Common myeloid progenitor, CD34-positive (primary cell): ENCODE results near the gene ANGPT4.
"Not testable (repeated sequence)": the region's sequence is repeated elsewhere in the genome, so short reads cannot be mapped to it uniquely, and the experiment has no call there.

ENCODE experiments used
- CTCF ChIA-PET: fragments of 350-600 bp; sonication (Branson Sonifier 250); formaldehyde crosslinking; loops from one replicate; lab custom pipeline; 2021; ENCODE audit warnings: antibody characterized with exemption; lab: Charles Lee
- POLR2A ChIA-PET: fragments of 350-600 bp; sonication (Branson Sonifier 250); formaldehyde crosslinking; loops from one replicate; lab custom pipeline; 2021; ENCODE audit warnings: antibody characterized with exemption; lab: Charles Lee
- DNase-seq, 3 donors: peaks; one replicate each; pipeline versions ENCODE4 v3.0.0 to v3.0.0-alpha.2; 2013
- H3K27ac ChIP-seq, 2 experiments: 1 replicate in 1 of 2; 2 replicates in 1 of 2; pipeline ENCODE4 v1.7.0; 2013; ENCODE audit warnings: inconsistent platforms in 2 of 2, low read length in 2 of 2, mild to moderate bottlenecking in 2 of 2, low read depth in 1 of 2, moderate library complexity in 1 of 2; ENCODE audit not compliant: severe bottlenecking in 2 of 2, insufficient read depth in 1 of 2, poor library complexity in 1 of 2
- H3K27me3 ChIP-seq, 5 experiments: replicated peaks in 2 of 5; 1 replicate in 3 of 5; 2 replicates in 2 of 5; pipeline versions ENCODE4 v1.6.1 to v1.7.0; 2013; ENCODE audit warnings: low read length in 4 of 5, mild to moderate bottlenecking in 2 of 5, moderate library complexity in 2 of 5, inconsistent platforms in 1 of 5; ENCODE audit not compliant: insufficient read depth in 5 of 5, control insufficient read depth in 4 of 5
- H3K36me3 ChIP-seq, 4 experiments: 1 replicate in 2 of 4; 2 replicates in 2 of 4; pipeline versions ENCODE4 v1.6.1 to v1.7.0; 2013; ENCODE audit warnings: low read length in 3 of 4, control low read depth in 1 of 4, mild to moderate bottlenecking in 1 of 4; ENCODE audit not compliant: control insufficient read depth in 4 of 4, insufficient read depth in 4 of 4
- H3K4me1 ChIP-seq, 4 experiments: 1 replicate in 3 of 4; 2 replicates in 1 of 4; pipeline versions ENCODE4 v1.6.1 to v1.7.1; 2013; ENCODE audit warnings: low read length in 3 of 4, mild to moderate bottlenecking in 3 of 4, control low read depth in 1 of 4, inconsistent platforms in 1 of 4, moderate library complexity in 1 of 4; ENCODE audit not compliant: control insufficient read depth in 4 of 4, insufficient read depth in 4 of 4; ENCODE audit errors: control extremely low read depth in 1 of 4
- H3K4me3 ChIP-seq, 7 experiments: 1 replicate in 4 of 7; 2 replicates in 3 of 7; pipeline versions ENCODE4 v1.5.1 to v1.7.0; 2013; ENCODE audit warnings: mild to moderate bottlenecking in 7 of 7, low read length in 6 of 7, moderate library complexity in 6 of 7, inconsistent platforms in 2 of 7, low read depth in 2 of 7, control low read depth in 1 of 7; ENCODE audit not compliant: insufficient read depth in 4 of 7, control insufficient read depth in 1 of 7; ENCODE audit errors: extremely low read depth in 1 of 7
- H3K9me3 ChIP-seq, 5 experiments: 1 replicate in 4 of 5; 2 replicates in 1 of 5; pipeline versions ENCODE4 v1.6.1 to v1.7.1; 2013; ENCODE audit warnings: low read length in 4 of 5, mild to moderate bottlenecking in 2 of 5, inconsistent platforms in 1 of 5, low read depth in 1 of 5, moderate library complexity in 1 of 5; ENCODE audit not compliant: control insufficient read depth in 4 of 5, insufficient read depth in 2 of 5; ENCODE audit errors: control extremely low read depth in 1 of 5
- WGBS: methylation state at CpG from one replicate; pipeline ENCODE4 v1.1.5; 2013; ENCODE audit not compliant: insufficient coverage; 5-methylcytosine and 5-hydroxymethylcytosine counted together

ANGPT4 gene

GRCh38 chr20:831956-832355 is 84.2 kb downstream of the ANGPT4 start:
- DNase-seq, result no peak
- POLR2A ChIA-PET, result no interaction called here
- 100% methylated on average over 3 of the region's 3 CpGs for WGBS

GRCh38 chr20:831251-831650 is 84.9 kb downstream of the ANGPT4 start:
- 100% methylated on average over 2 of the region's 3 CpGs for WGBS
- DNase-seq, result no peak
- CTCF ChIA-PET, result interaction anchor here (0.9 to 3.9 kb wide), 5 partner anchors 13 to 126 kb away, joined by 3 to 22 read pairs (median 5); partner anchors contain the start of gene ANGPT4
- Histone ChIP-seq H3K27ac (no peak overlapping the region), H3K27me3 (no peaks in the 10 kb centered on the region), H3K36me3 (no peaks in the 10 kb centered on the region), H3K4me3 (no peak overlapping the region), H3K4me1 (peaks cover 0 to 46% (median 32%) of the 10 kb centered on the region in 4 experiments), H3K9me3 (no peaks in the 10 kb centered on the region)
- POLR2A ChIA-PET, result no interaction called here

More at GRCh38 chr20:831956-832355, 84.2 kb downstream of the ANGPT4 start:
- Histone ChIP-seq H3K4me1 (peaks cover 0 to 53% (median 33%) of the 10 kb centered on the region in 4 experiments), H3K36me3 (no peaks in the 10 kb centered on the region), H3K4me3 (no peak overlapping the region), H3K27me3 (no peaks in the 10 kb centered on the region), H3K9me3 (no peaks in the 10 kb centered on the region), H3K27ac (no peak overlapping the region)
- CTCF ChIA-PET, result interaction anchor here (0.9 to 3.9 kb wide), 9 partner anchors 9 to 276 kb away, joined by 3 to 22 read pairs (median 4); partner anchors contain the start of gene ANGPT4

GRCh38 chr20:830011-830521 is 86.1 kb downstream of the ANGPT4 start:
- H3K27ac ChIP-seq, result no peak overlapping the region
- no peaks in the 10 kb centered on the region for H3K27me3 ChIP-seq
- H3K9me3 ChIP-seq, result no peaks in the 10 kb centered on the region
- peaks cover 0 to 42% (median 24%) of the 10 kb centered on the region in 4 experiments for H3K4me1 ChIP-seq
- no peak overlapping the region for H3K4me3 ChIP-seq
- no peak for DNase-seq
- 96% methylated on average over 5 of the region's 8 CpGs for WGBS
- ChIA-PET CTCF (interaction anchor here (1.0 to 1.8 kb wide), 2 partner anchors 16 to 127 kb away, joined by 3 to 6 read pairs; no protein-coding TSS in a partner anchor), POLR2A (interaction anchor here (0.6 kb wide), 1 partner anchor 347 kb away, joined by 3 read pairs; no protein-coding TSS in a partner anchor)
- no peaks in the 10 kb centered on the region for H3K36me3 ChIP-seq

- Histone ChIP-seq H3K27ac (peak overlapping the region in 1 of 2 experiments; percentile 15), H3K4me1 (peaks cover 0 to 37% (median 19%) of the 10 kb centered on the region in 4 experiments), H3K27me3 (no peaks in the 10 kb centered on the region), H3K36me3 (no peaks in the 10 kb centered on the region), H3K9me3 (no peaks in the 10 kb centered on the region), H3K4me3 (no peak overlapping the region)
- ChIA-PET CTCF (interaction anchor here (1.0 to 1.8 kb wide), 2 partner anchors 15 to 128 kb away, joined by 3 to 6 read pairs; no protein-coding TSS in a partner anchor), POLR2A (interaction anchor here (0.6 kb wide), 1 partner anchor 348 kb away, joined by 3 read pairs; no protein-coding TSS in a partner anchor)
- peak in 1 of 3 donors; percentile 46 for DNase-seq
- WGBS, result 93% methylated on average over 2 of the region's 2 CpGs
Observed at GRCh38 chr20:829551-829950, 86.6 kb downstream of the ANGPT4 start.

- Histone ChIP-seq H3K4me1 (peaks cover 0 to 31% (median 13%) of the 10 kb centered on the region in 4 experiments), H3K27me3 (no peaks in the 10 kb centered on the region), H3K27ac (peak overlapping the region in 1 of 2 experiments; percentile 15), H3K36me3 (no peaks in the 10 kb centered on the region), H3K4me3 (no peak overlapping the region), H3K9me3 (no peaks in the 10 kb centered on the region)
- peak in 2 of 3 donors; percentile 50 to 70 for DNase-seq
- CTCF ChIA-PET, result no interaction called here
- WGBS, result 25% methylated on average over 4 of the region's 6 CpGs
- POLR2A ChIA-PET, result no interaction called here
Observed at GRCh38 chr20:828987-829386, 87.1 kb downstream of the ANGPT4 start.

- 94% methylated on average over 7 of the region's 8 CpGs for WGBS
- H3K36me3 ChIP-seq, H3K9me3 ChIP-seq, DNase-seq, H3K4me3 ChIP-seq, H3K27me3 ChIP-seq, POLR2A ChIA-PET, H3K27ac ChIP-seq: not testable (repeated sequence)
- CTCF ChIA-PET, result interaction anchor here (1.0 to 1.1 kb wide), 2 partner anchors 12 to 13 kb away, joined by 3 to 4 read pairs; no protein-coding TSS in a partner anchor
- H3K4me1 ChIP-seq, result peaks cover 0 to 23% (median 7%) of the 10 kb centered on the region in 4 experiments
Observed at GRCh38 chr20:827981-828380, 88.2 kb downstream of the ANGPT4 start.

- ChIA-PET CTCF (interaction anchor here (1.0 to 1.5 kb wide), 4 partner anchors 12 to 130 kb away, joined by 3 to 5 read pairs (median 4); no protein-coding TSS in a partner anchor), POLR2A (no interaction called here)
- Histone ChIP-seq H3K4me1 (peaks cover 0 to 21% (median 4%) of the 10 kb centered on the region in 4 experiments), H3K36me3 (no peaks in the 10 kb centered on the region), H3K27ac (no peak overlapping the region), H3K9me3 (no peaks in the 10 kb centered on the region), H3K4me3 (no peak overlapping the region), H3K27me3 (no peaks in the 10 kb centered on the region)
- no peak for DNase-seq
- 98% methylated on average over 7 of the region's 7 CpGs for WGBS
Observed at GRCh38 chr20:826695-827323, 89.3 kb downstream of the ANGPT4 start.
